HCT116 (cell line): Measurements from ENCODE around the gene ACY1. TPM values are rescaled to one million over a fixed set of nuclear protein-coding genes. Genes with fewer than 3 reads are reported as not detected.

Experiments used
- ATAC-seq: fragments of 200-7000 bp; cut with Tn5 transposase; 2 replicates; pipeline ENCODE4 v1.9.1; 2020; ENCODE audit warnings: mild to moderate bottlenecking, moderate library complexity
- BruUV-seq: library from RNA; stranded (reverse); fragments of 400-500 nt; replicated peaks from 2 replicates; lab custom pipeline; 2021; lab: Mats Ljungman, UMichigan
- CTCF ChIA-PET: fragments of 300-600 bp; sonication (Branson Sonifier 250); formaldehyde crosslinking; loops from one replicate; lab custom pipeline; 2021; ENCODE audit warnings: antibody characterized with exemption; lab: Charles Lee
- POLR2A ChIA-PET: fragments of 300-600, 350-600 bp; sonication (Branson Sonifier 250); formaldehyde crosslinking; loops from one replicate; lab custom pipeline; 2021; ENCODE audit warnings: antibody characterized with exemption; lab: Charles Lee
- RAD21 ChIA-PET, 2 experiments: fragments of 300-600 bp; sonication (Branson Sonifier 250); formaldehyde crosslinking; loops; one replicate each; lab custom pipeline; 2023; ENCODE audit warnings: low total read pairs in 2 of 2; ENCODE audit not compliant: uncharacterized antibody in 2 of 2, unreplicated experiment in 2 of 2, low non-redundant PET in 1 of 2; lab: Charles Lee
- DNase-seq: peaks from one replicate; pipeline ENCODE4 v3.0.0-alpha.2; 2010; ENCODE audit warnings: low read depth, low spot score
- H2AFZ ChIP-seq: fragments of 200-600 bp; shearing (Covaris generic), sonication (generic); 2 replicates; pipeline ENCODE4 v1.6.1; 2017; ENCODE audit warnings: low read depth, mixed run types, mixed read lengths, antibody characterized with exemption, low read length; ENCODE audit not compliant: poor library complexity, severe bottlenecking
- H3K27ac ChIP-seq: 2 replicates; pipeline ENCODE4 v1.5.1; 2012; ENCODE audit warnings: low read depth, low read length
- H3K27me3 ChIP-seq: fragments of 200-600 bp; sonication (generic); 2 replicates; pipeline ENCODE4 v1.6.1; 2016; ENCODE audit warnings: mixed run types, low read length, mixed read lengths; ENCODE audit not compliant: insufficient read depth
- H3K36me3 ChIP-seq, 2 experiments: fragments of 200-500 bp in 1 of 2; fragments of 200-600 bp in 1 of 2; sonication (Bioruptor generic) in 1 of 2; sonication (generic) in 1 of 2; 2 replicates each; pipeline versions ENCODE4 v1.5.1 to v1.6.1; 2014 to 2016; ENCODE audit warnings: low read length in 2 of 2, inconsistent platforms in 1 of 2, mixed read lengths in 1 of 2, mixed run types in 1 of 2; ENCODE audit not compliant: insufficient read depth in 2 of 2, control insufficient read depth in 1 of 2
- H3K4me1 ChIP-seq, 2 experiments: fragments of 200-600 bp in 1 of 2; sonication (generic) in 1 of 2; 2 replicates each; pipeline versions ENCODE4 v1.5.1 to v1.6.1; 2012 to 2017; ENCODE audit warnings: low read length in 2 of 2, inconsistent platforms in 1 of 2, mild to moderate bottlenecking in 1 of 2, mixed read lengths in 1 of 2, mixed run types in 1 of 2, moderate library complexity in 1 of 2; ENCODE audit not compliant: insufficient read depth in 2 of 2, control insufficient read depth in 1 of 2
- H3K4me2 ChIP-seq: fragments of 200-600 bp; sonication (generic); 2 replicates; pipeline ENCODE4 v1.6.1; 2017; ENCODE audit warnings: mixed run types, low read length, mixed read lengths
- H3K4me3 ChIP-seq, 2 experiments: fragments of 200-600 bp in 1 of 2; sonication (generic) in 1 of 2; replicated peaks in 1 of 2; 2 replicates each; pipeline ENCODE4 v1.5.1; 2011 to 2016; ENCODE audit warnings: low read length in 2 of 2, control low read depth in 1 of 2, low read depth in 1 of 2, mild to moderate bottlenecking in 1 of 2, mixed read lengths in 1 of 2, mixed run types in 1 of 2
- H3K79me2 ChIP-seq: fragments of 200-600 bp; sonication (generic); 2 replicates; pipeline ENCODE4 v1.6.1; 2017; ENCODE audit warnings: mild to moderate bottlenecking, mixed run types, low read length, moderate library complexity, mixed read lengths; ENCODE audit not compliant: insufficient read depth
- H3K9ac ChIP-seq: fragments of 200-600 bp; sonication (generic); 2 replicates; pipeline ENCODE4 v1.6.1; 2016; ENCODE audit warnings: low read length, mixed read lengths
- H3K9me2 ChIP-seq: fragments of 200-600 bp; sonication (generic), shearing (Covaris generic); 2 replicates; pipeline ENCODE4 v1.6.1; 2017; ENCODE audit warnings: mixed run types, mild to moderate bottlenecking, moderate library complexity; ENCODE audit not compliant: insufficient read depth
- H3K9me3 ChIP-seq, 2 experiments: fragments of 200-500 bp in 1 of 2; fragments of 200-600 bp in 1 of 2; sonication (Bioruptor generic) in 1 of 2; sonication (generic) in 1 of 2; 2 replicates each; pipeline ENCODE4 v1.6.1; 2014 to 2017; ENCODE audit warnings: low read length in 2 of 2, mixed read lengths in 2 of 2, inconsistent platforms in 1 of 2, low read depth in 1 of 2, mild to moderate bottlenecking in 1 of 2, mixed run types in 1 of 2, moderate library complexity in 1 of 2; ENCODE audit not compliant: control insufficient read depth in 1 of 2, insufficient read depth in 1 of 2
- H4K20me1 ChIP-seq: fragments of 200-600 bp; sonication (generic), shearing (Covaris generic); 2 replicates; pipeline ENCODE4 v1.6.1; 2017; ENCODE audit warnings: mixed run types, mild to moderate bottlenecking, moderate library complexity; ENCODE audit not compliant: insufficient read depth
- CTCF ChIP-seq, 3 experiments: fragments of 200-600 bp in 1 of 3; sonication (generic) in 1 of 3; IDR thresholded peaks in 2 of 3; conservative IDR thresholded peaks in 1 of 3; 2 replicates each; pipeline ENCODE4 v1.5.1; 2012 to 2017; ENCODE audit warnings: low read depth in 2 of 3, low read length in 2 of 3, antibody characterized with exemption in 1 of 3, borderline replicate concordance in 1 of 3, control low read depth in 1 of 3, mild to moderate bottlenecking in 1 of 3, mixed read lengths in 1 of 3, mixed run types in 1 of 3, moderate library complexity in 1 of 3; ENCODE audit not compliant: insufficient read depth in 1 of 3
- REST ChIP-seq: IDR thresholded peaks from 2 replicates; pipeline ENCODE4 v1.6.1; 2012; ENCODE audit warnings: low read depth
- ZFX ChIP-seq: fragments of 450-650 bp; IDR thresholded peaks from 2 replicates; pipeline ENCODE4 v1.6.1; 2017
- intact Hi-C: fragments of 100-400 bp; cut with micrococcal nuclease; formaldehyde crosslinking; loops from 2 replicates; pipeline ENCODE4 v1.10.0; 2022
- total RNA-seq: library from RNA; stranded (reverse); gene quantifications from one replicate; pipeline ENCODE4 v1.2.1, GENCODE V29; 2021; ENCODE audit not compliant: unreplicated experiment

Gene ACY1
- total RNA-seq, 1 experiment from 2014 or later = 73.2 TPM

GRCh38 chr3:52037291-52037690 is 54.0 kb downstream of the ACY1 start (continued):
- TF ChIP-seq REST = no peak
- TF ChIP-seq ZFX = no peak

GRCh38 chr3:52038227-52038626 is 54.9 kb downstream of the ACY1 start:
- POLR2A ChIA-PET = interaction anchor here (0.6 kb wide), 1 partner anchor 42 kb away, joined by 3 read pairs; the partner anchor contains the start of gene RPL29
- intact Hi-C loops = no loop called here

More at GRCh38 chr3:52038227-52038626, 54.9 kb downstream of the ACY1 start:
- Histone ChIP-seq H3K36me3 (no peaks in the 10 kb centered on the region), H3K9me3 (no peaks in the 10 kb centered on the region), H3K27ac (no peak overlapping the region), H3K9me2 (no peaks in the 10 kb centered on the region), H2AFZ (no peak overlapping the region), H3K4me3 (no peak overlapping the region), H3K9ac (no peak overlapping the region), H4K20me1 (no peaks in the 10 kb centered on the region), H3K27me3 (no peaks in the 10 kb centered on the region), H3K4me1 (peaks cover 0 to 11% of the 10 kb centered on the region in 2 experiments; a peak in 1 of 4 replicates), H3K79me2 (no peaks in the 10 kb centered on the region), H3K4me2 (no peak overlapping the region)
- no peak for TF ChIP-seq CTCF (IDR thresholded peaks at IDR 0.05 in 2 of 3, conservative IDR thresholded peaks at IDR 0.05 in 1 of 3; ENCODE audit: borderline replicate concordance in 1 of 3, insufficient read depth in 1 of 3, low read depth in 2 of 3, low read length in 2 of 3)
- ATAC-seq (no peak), DNase-seq (no peak)
- no TSS peak for BruUV-seq
- RAD21 ChIA-PET = no interaction called here
- CTCF ChIA-PET = interaction anchor here (1.0 to 2.3 kb wide), 2 partner anchors 40 to 85 kb away, joined by 3 to 7 read pairs; no protein-coding TSS in a partner anchor

Other genes with a start within 250 kb of the ACY1 start
- not detected for gene IQCF6, start 204.3 kb upstream of the ACY1 start, total RNA-seq
- not detected for gene IQCF2, start 121.9 kb upstream of the ACY1 start, total RNA-seq
- gene IQCF5, start 107.9 kb upstream of the ACY1 start, total RNA-seq = not detected
- gene IQCF1, start 80.2 kb upstream of the ACY1 start, total RNA-seq = 0.66 TPM
- 71.3 TPM for gene RRP9, start 41.6 kb upstream of the ACY1 start, total RNA-seq
- gene PARP3, start 41.2 kb upstream of the ACY1 start, total RNA-seq = 17.5 TPM
- not detected for gene GPR62, start 28.2 kb upstream of the ACY1 start, total RNA-seq
- 48.8 TPM for gene PCBP4, start 16.1 kb upstream of the ACY1 start, total RNA-seq
- 80.9 TPM for gene ABHD14B, start 9.5 kb upstream of the ACY1 start, total RNA-seq
- 11.6 TPM for gene ABHD14A, start 8.5 kb upstream of the ACY1 start, total RNA-seq
- gene RPL29, start 12.4 kb downstream of the ACY1 start, total RNA-seq = 1,880 TPM
- 16.6 TPM for gene DUSP7, start 73.0 kb downstream of the ACY1 start, total RNA-seq
- gene POC1A, start 170.9 kb downstream of the ACY1 start, total RNA-seq = 34.0 TPM
- 74.0 TPM for gene ALAS1, start 214.6 kb downstream of the ACY1 start, total RNA-seq
- gene TLR9, start 242.1 kb downstream of the ACY1 start, total RNA-seq = 0.15 TPM